ENCODE results near the gene KCNV2.
"Not testable (repeated sequence)": the region's sequence is repeated elsewhere in the genome, so short reads cannot be mapped to it uniquely, and the experiment has no call there.

KCNV2 gene

GRCh38 chr9:2717385-2717784 is at the start of gene KCNV2:
TSS of gene KCNV2 (plus strand) at chr9:2717510. CDS start at chr9:2717740, 230 bp downstream.
- DNase-seq (ENCODE audit: low read depth in 2 of 2): no peak

- no peak for DNase-seq (ENCODE audit: low read depth in 2 of 2)
These were observed 44.1 kb upstream of the KCNV2 start for GRCh38 chr9:2673161-2673560.

GRCh38 chr9:2674141-2674824 is 43.0 kb upstream of the KCNV2 start:
- no peak for DNase-seq (ENCODE audit: low read depth in 2 of 2)

- DNase-seq (ENCODE audit: low read depth in 2 of 2): no peak
These were observed 41.5 kb upstream of the KCNV2 start for GRCh38 chr9:2675834-2676233.

- DNase-seq (ENCODE audit: low read depth in 2 of 2): no peak
These were observed 40.8 kb upstream of the KCNV2 start for GRCh38 chr9:2676466-2676865.

- no peak for DNase-seq (ENCODE audit: low read depth in 2 of 2)
These were observed 39.1 kb upstream of the KCNV2 start for GRCh38 chr9:2677915-2678889.

GRCh38 chr9:2679011-2679410 is 38.3 kb upstream of the KCNV2 start:
- no peak for DNase-seq (ENCODE audit: low read depth in 2 of 2)

GRCh38 chr9:2681981-2682380 is 35.3 kb upstream of the KCNV2 start:
- DNase-seq (ENCODE audit: low read depth in 2 of 2): no peak

GRCh38 chr9:2686911-2687310 is 30.4 kb upstream of the KCNV2 start:
- no peak for DNase-seq (ENCODE audit: low read depth in 2 of 2)

- DNase-seq (ENCODE audit: low read depth in 2 of 2): no peak
These were observed 28.7 kb upstream of the KCNV2 start for GRCh38 chr9:2688636-2689035.

- no peak for DNase-seq (ENCODE audit: low read depth in 2 of 2)
These were observed 26.1 kb upstream of the KCNV2 start for GRCh38 chr9:2691212-2691611.

GRCh38 chr9:2691626-2692025 is 25.7 kb upstream of the KCNV2 start:
- DNase-seq (ENCODE audit: low read depth in 2 of 2): no peak

- no peak for DNase-seq (ENCODE audit: low read depth in 2 of 2)
These were observed 24.3 kb upstream of the KCNV2 start for GRCh38 chr9:2693056-2693455.

GRCh38 chr9:2697492-2697891 is 19.8 kb upstream of the KCNV2 start:
- no peak for DNase-seq (ENCODE audit: low read depth in 2 of 2)

- DNase-seq (ENCODE audit: low read depth in 2 of 2): no peak
These were observed 16.9 kb upstream of the KCNV2 start for GRCh38 chr9:2700398-2700797.

GRCh38 chr9:2700909-2701550 is 16.3 kb upstream of the KCNV2 start:
- no peak for DNase-seq (ENCODE audit: low read depth in 2 of 2)

GRCh38 chr9:2704504-2704903 is 12.8 kb upstream of the KCNV2 start:
- DNase-seq (ENCODE audit: low read depth in 2 of 2): no peak

- not testable (repeated sequence) for DNase-seq (ENCODE audit: low read depth in 2 of 2)
These were observed 10.1 kb upstream of the KCNV2 start for GRCh38 chr9:2707256-2707655.

- no peak for DNase-seq (ENCODE audit: low read depth in 2 of 2)
These were observed 7.6 kb upstream of the KCNV2 start for GRCh38 chr9:2709645-2710101.

- no peak for DNase-seq (ENCODE audit: low read depth in 2 of 2)
These were observed 5.6 kb upstream of the KCNV2 start for GRCh38 chr9:2711716-2712115.

- no peak for DNase-seq (ENCODE audit: low read depth in 2 of 2)
These were observed 839 bp downstream of the KCNV2 start for GRCh38 chr9:2718001-2718697.

- no peak for DNase-seq (ENCODE audit: low read depth in 2 of 2)
These were observed 1.4 kb downstream of the KCNV2 start for GRCh38 chr9:2718698-2719033.

All from stimulated activated CD4-positive, alpha-beta T cell treated with anti-CD3 and anti-CD28 coated beads, Interleukin-1b, Interleukin-23, amount 100 ng/mL, for 1 hour (primary cell).